ENCODE results near the gene ORAI3. TPM values are rescaled to one million over a fixed set of nuclear protein-coding genes. Genes with fewer than 3 reads are reported as not detected.

Gene ORAI3
- total RNA-seq, 3 donors from 2014 or later = 20.0 to 40.5 (median 25.9) TPM

GRCh38 chr16:30969246-30969842 is 20.5 kb downstream of the ORAI3 start:
- Histone ChIP-seq H3K9me3 (no peaks in the 10 kb centered on the region), H3K4me1 (no peaks in the 10 kb centered on the region), H3K27me3 (no peaks in the 10 kb centered on the region), H3K4me3 (no peak overlapping the region), H3K36me3 (peaks cover 36% of the 10 kb centered on the region), H3K27ac (no peak overlapping the region)
- intact Hi-C loops (cut with DNase I; ENCODE audit: low total_unique reads) = loop anchor here (1.0 kb wide), 1 partner anchor 29 kb away; no protein-coding TSS in a partner anchor
- TF ChIP-seq POLR2A (IDR thresholded peaks at IDR 0.05) (no peak), CTCF (IDR thresholded peaks at IDR 0.05) (no peak), POLR2AphosphoS5 (IDR thresholded peaks at IDR 0.05) (no peak)
- no peak for DNase-seq (ENCODE audit: low spot score in 2 of 2)

GRCh38 chr16:30971298-30971697 is 22.4 kb downstream of the ORAI3 start:
- intact Hi-C loops (cut with DNase I; ENCODE audit: low total_unique reads) = no loop called here
- peaks cover 26% of the 10 kb centered on the region for H3K36me3 ChIP-seq
- TF ChIP-seq POLR2A (IDR thresholded peaks at IDR 0.05) = no peak
- TF ChIP-seq POLR2AphosphoS5 (IDR thresholded peaks at IDR 0.05) = no peak
- no peak for TF ChIP-seq CTCF (IDR thresholded peaks at IDR 0.05)

GRCh38 chr16:30972872-30973271 is 24.0 kb downstream of the ORAI3 start:
- H3K9me3 ChIP-seq = no peaks in the 10 kb centered on the region
- no peak for DNase-seq (ENCODE audit: low spot score in 2 of 2)
- H3K4me1 ChIP-seq = no peaks in the 10 kb centered on the region
- H3K27me3 ChIP-seq = no peaks in the 10 kb centered on the region
- intact Hi-C loops (cut with DNase I; ENCODE audit: low total_unique reads) = no loop called here
- H3K4me3 ChIP-seq = no peak overlapping the region
- no peak overlapping the region for H3K27ac ChIP-seq
- H3K36me3 ChIP-seq = peaks cover 22% of the 10 kb centered on the region
- TF ChIP-seq CTCF (IDR thresholded peaks at IDR 0.05) (no peak), POLR2AphosphoS5 (IDR thresholded peaks at IDR 0.05) (no peak), POLR2A (IDR thresholded peaks at IDR 0.05) (no peak)

More at GRCh38 chr16:30971298-30971697, 22.4 kb downstream of the ORAI3 start:
- no peaks in the 10 kb centered on the region for H3K27me3 ChIP-seq
- DNase-seq (ENCODE audit: low spot score in 2 of 2) = no peak
- no peaks in the 10 kb centered on the region for H3K4me1 ChIP-seq
- H3K27ac ChIP-seq = no peak overlapping the region
- H3K9me3 ChIP-seq = no peaks in the 10 kb centered on the region
- H3K4me3 ChIP-seq = no peak overlapping the region

- Histone ChIP-seq H3K27ac (no peak overlapping the region), H3K36me3 (peaks cover 25% of the 10 kb centered on the region), H3K4me1 (no peaks in the 10 kb centered on the region), H3K9me3 (no peaks in the 10 kb centered on the region), H3K4me3 (no peak overlapping the region), H3K27me3 (no peaks in the 10 kb centered on the region)
- DNase-seq (ENCODE audit: low spot score in 2 of 2) = no peak
- no peak for TF ChIP-seq POLR2AphosphoS5 (IDR thresholded peaks at IDR 0.05)
- no peak for TF ChIP-seq POLR2A (IDR thresholded peaks at IDR 0.05)
- no peak for TF ChIP-seq CTCF (IDR thresholded peaks at IDR 0.05)
- intact Hi-C loops (cut with DNase I; ENCODE audit: low total_unique reads) = no loop called here
Measured at GRCh38 chr16:30974348-30974747, 25.5 kb downstream of the ORAI3 start.

- DNase-seq (ENCODE audit: low spot score in 2 of 2) = no peak
- Histone ChIP-seq H3K4me1 (no peaks in the 10 kb centered on the region), H3K36me3 (peaks cover 31% of the 10 kb centered on the region), H3K9me3 (no peaks in the 10 kb centered on the region), H3K27ac (no peak overlapping the region), H3K4me3 (no peak overlapping the region), H3K27me3 (no peaks in the 10 kb centered on the region)
- TF ChIP-seq POLR2A (IDR thresholded peaks at IDR 0.05) (no peak), POLR2AphosphoS5 (IDR thresholded peaks at IDR 0.05) (no peak), CTCF (IDR thresholded peaks at IDR 0.05) (no peak)
- intact Hi-C loops (cut with DNase I; ENCODE audit: low total_unique reads) = no loop called here
Measured at GRCh38 chr16:30976486-30976885, 27.6 kb downstream of the ORAI3 start.

All from breast epithelium (tissue), 4 donors.